Measurements from ENCODE around the gene TRIM7. TPM values are rescaled to one million over a fixed set of nuclear protein-coding genes. Genes with fewer than 3 reads are reported as not detected.
A peak's percentile ranks its signal among the peaks of the same experiment; 100 is the strongest.

The TRIM7 gene
- total RNA-seq, 1 experiment from 2014 or later, result 30.2 TPM

- H3K79me2 ChIP-seq (ENCODE audit: insufficient read depth, low read length), result peaks cover 7% of the 10 kb centered on the region
- H3K4me2 ChIP-seq (ENCODE audit: low read length), result peak overlapping the region; percentile 70
- POLR2A ChIA-PET, result no interaction called here
- DNase-seq (ENCODE audit: low read depth, low spot score) (no peak), ATAC-seq (no peak)
- TF ChIP-seq EZH2 (IDR thresholded peaks at IDR 0.05) (no peak), CTCF (IDR thresholded peaks at IDR 0.05 in 2 of 3, conservative IDR thresholded peaks at IDR 0.05 in 1 of 3; ENCODE audit: borderline replicate concordance in 1 of 3, insufficient read depth in 1 of 3, low read depth in 2 of 3, low read length in 2 of 3) (no peak), JUND (IDR thresholded peaks at IDR 0.05) (no peak), EZH2phosphoT487 (IDR thresholded peaks at IDR 0.05; ENCODE audit: borderline replicate concordance) (no peak), ELF1 (IDR thresholded peaks at IDR 0.05; ENCODE audit: borderline replicate concordance, low read depth) (no peak), ZNF274 (IDR thresholded peaks at IDR 0.05; ENCODE audit: low read depth, low read length) (no peak), CBX3 (IDR thresholded peaks at IDR 0.05; ENCODE audit: low read depth) (no peak), EGR1 (IDR thresholded peaks at IDR 0.05; ENCODE audit: low read depth) (no peak), MAX (IDR thresholded peaks at IDR 0.05) (no peak)
- CTCF ChIA-PET, result no interaction called here
- no peak overlapping the region for H3K9ac ChIP-seq (ENCODE audit: low read length)
- no peaks in the 10 kb centered on the region for H3K27me3 ChIP-seq (ENCODE audit: insufficient read depth, low read length)
- intact Hi-C loops (cut with micrococcal nuclease), result loop anchor here (5.0 kb wide), 1 partner anchor 47 kb away; no protein-coding TSS in a partner anchor
- H3K36me3 ChIP-seq (ENCODE audit: control insufficient read depth in 1 of 2, insufficient read depth in 2 of 2, low read length in 2 of 2), result no peaks in the 10 kb centered on the region
- no TSS peak for BruUV-seq (replicated peaks)
- H2AFZ ChIP-seq (ENCODE audit: low read depth, low read length, poor library complexity, severe bottlenecking), result peak overlapping the region; percentile 94
- no peak overlapping the region; a peak in 1 of 4 replicates for H3K4me3 ChIP-seq (replicated peaks in 1 of 2; ENCODE audit: low read depth in 1 of 2, low read length in 2 of 2)
- H4K20me1 ChIP-seq (ENCODE audit: insufficient read depth), result no peaks in the 10 kb centered on the region
- peak overlapping the region; percentile 15; the same call in 1 of the 2 replicates for H3K27ac ChIP-seq (ENCODE audit: low read depth, low read length)
- H3K9me3 ChIP-seq (ENCODE audit: control insufficient read depth in 1 of 2, insufficient read depth in 1 of 2, low read depth in 1 of 2, low read length in 2 of 2), result no peaks in the 10 kb centered on the region
- H3K9me2 ChIP-seq (ENCODE audit: insufficient read depth), result no peaks in the 10 kb centered on the region
- peaks cover 16 to 47% of the 10 kb centered on the region in 2 experiments for H3K4me1 ChIP-seq (ENCODE audit: control insufficient read depth in 1 of 2, insufficient read depth in 2 of 2, low read length in 2 of 2)
- RAD21 ChIA-PET (ENCODE audit: low non-redundant PET in 1 of 2, low total read pairs in 2 of 2, uncharacterized antibody in 2 of 2, unreplicated experiment in 2 of 2), result no interaction called here
Observed at GRCh38 chr5:181219262-181220177, 14.5 kb upstream of the TRIM7 start.

All from HCT116 (cell line).